Epidermal melanocyte (primary cell): ENCODE results near the gene GRIA4.
"Not testable (repeated sequence)": the region's sequence is repeated elsewhere in the genome, so short reads cannot be mapped to it uniquely, and the experiment has no call there.

Experiments
- DNase-seq: peaks from one replicate; pipeline ENCODE4 v3.0.0; 2011; ENCODE audit warnings: low spot score; ENCODE audit not compliant: insufficient read length

GRIA4 gene

GRCh38 chr11:105989124-105989523 lies 379.3 kb downstream of the GRIA4 start:
- no peak for DNase-seq

- DNase-seq = no peak
Observed at GRCh38 chr11:105991888-105992287, 382.0 kb downstream of the GRIA4 start.

GRCh38 chr11:106001304-106002012 lies 391.6 kb downstream of the GRIA4 start:
- DNase-seq = no peak

GRCh38 chr11:106003094-106003493 lies 393.2 kb downstream of the GRIA4 start:
- DNase-seq = not testable (repeated sequence)

GRCh38 chr11:106011481-106011880 lies 401.6 kb downstream of the GRIA4 start:
- no peak for DNase-seq

- DNase-seq = no peak
Observed at GRCh38 chr11:106012744-106013143, 402.9 kb downstream of the GRIA4 start.

GRCh38 chr11:106014035-106014434 lies 404.2 kb downstream of the GRIA4 start:
- no peak for DNase-seq

GRCh38 chr11:106014620-106015019 lies 404.7 kb downstream of the GRIA4 start:
- no peak for DNase-seq

- DNase-seq = no peak
Observed at GRCh38 chr11:106015066-106015465, 405.2 kb downstream of the GRIA4 start.

GRCh38 chr11:106017093-106017492 lies 407.2 kb downstream of the GRIA4 start:
- no peak for DNase-seq

- no peak for DNase-seq
Observed at GRCh38 chr11:106021181-106021966, 411.5 kb downstream of the GRIA4 start.

- DNase-seq = peak; percentile 96
Observed at GRCh38 chr11:106021967-106022794, 412.3 kb downstream of the GRIA4 start, which contains the start of gene MSANTD4. MSANTD4 (minus strand) TSS chr11:106022240; CDS start chr11:106010917, 11,323 bp downstream.

- DNase-seq = no peak
Observed at GRCh38 chr11:106022795-106023275, 413.0 kb downstream of the GRIA4 start.

- DNase-seq = no peak
Observed at GRCh38 chr11:106030609-106031008, 420.7 kb downstream of the GRIA4 start.

- DNase-seq = no peak
Observed at GRCh38 chr11:106031202-106031810, 421.4 kb downstream of the GRIA4 start.
